IMR-90 (cell line): ENCODE data around the gene PPM1H.

ENCODE experiments used
- POLR2A ChIP-seq: IDR thresholded peaks from 2 replicates; pipeline ENCODE4 v1.6.1; 2012; ENCODE audit warnings: mild to moderate bottlenecking, low read depth, low read length
- RAD21 ChIP-seq: IDR thresholded peaks from 2 replicates; pipeline ENCODE4 v1.6.1; 2012; ENCODE audit warnings: low read length, improper control_type of control experiment
- RCOR1 ChIP-seq: IDR thresholded peaks from 2 replicates; pipeline ENCODE4 v1.6.1; 2012; ENCODE audit warnings: mild to moderate bottlenecking, low read length, improper control_type of control experiment; ENCODE audit not compliant: insufficient replicate concordance
- SMC3 ChIP-seq: fragments of 150-350 bp; IDR thresholded peaks from 2 replicates; pipeline ENCODE4 v1.6.1; 2016; ENCODE audit warnings: low read depth, mild to moderate bottlenecking, antibody characterized with exemption, low read length, moderate library complexity
- TF ChIP-seq, protein P1 (sequence below): conservative IDR thresholded peaks from 2 replicates; pipeline ENCODE4 v1.5.1; 2012; ENCODE audit warnings: mild to moderate bottlenecking, low read depth, low read length, improper control_type of control experiment

DNA sequence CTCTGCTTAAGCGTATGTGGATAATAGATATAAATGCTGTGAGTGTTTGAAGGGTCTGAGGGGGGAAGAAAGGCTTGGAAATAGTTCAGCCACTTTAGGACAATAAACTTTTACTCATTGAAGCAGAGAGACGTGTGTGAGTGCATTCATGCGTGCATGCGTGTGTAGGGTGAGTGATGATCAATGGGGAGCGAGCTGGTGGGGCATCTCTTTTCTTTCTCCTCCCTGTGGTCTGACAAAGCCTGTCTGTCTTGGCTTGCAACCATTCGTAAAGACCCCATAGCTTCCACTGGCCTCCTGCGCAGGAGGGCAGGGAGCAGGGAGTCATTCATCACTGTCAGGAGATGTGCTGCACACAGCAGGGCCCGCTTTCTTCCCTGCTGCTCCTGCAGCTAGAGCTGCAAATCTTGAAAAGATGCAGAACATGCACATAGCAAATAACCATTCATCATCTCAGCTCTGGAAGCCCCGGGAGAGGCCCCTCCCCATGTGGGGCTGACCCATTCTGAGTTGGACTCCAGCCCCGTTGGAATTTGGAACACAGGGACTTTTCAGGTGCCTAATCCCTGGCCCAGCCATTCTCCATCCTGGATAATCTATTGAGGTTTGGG, 223.2 kb downstream of the PPM1H start:
- TF ChIP-seq, protein P1, sequence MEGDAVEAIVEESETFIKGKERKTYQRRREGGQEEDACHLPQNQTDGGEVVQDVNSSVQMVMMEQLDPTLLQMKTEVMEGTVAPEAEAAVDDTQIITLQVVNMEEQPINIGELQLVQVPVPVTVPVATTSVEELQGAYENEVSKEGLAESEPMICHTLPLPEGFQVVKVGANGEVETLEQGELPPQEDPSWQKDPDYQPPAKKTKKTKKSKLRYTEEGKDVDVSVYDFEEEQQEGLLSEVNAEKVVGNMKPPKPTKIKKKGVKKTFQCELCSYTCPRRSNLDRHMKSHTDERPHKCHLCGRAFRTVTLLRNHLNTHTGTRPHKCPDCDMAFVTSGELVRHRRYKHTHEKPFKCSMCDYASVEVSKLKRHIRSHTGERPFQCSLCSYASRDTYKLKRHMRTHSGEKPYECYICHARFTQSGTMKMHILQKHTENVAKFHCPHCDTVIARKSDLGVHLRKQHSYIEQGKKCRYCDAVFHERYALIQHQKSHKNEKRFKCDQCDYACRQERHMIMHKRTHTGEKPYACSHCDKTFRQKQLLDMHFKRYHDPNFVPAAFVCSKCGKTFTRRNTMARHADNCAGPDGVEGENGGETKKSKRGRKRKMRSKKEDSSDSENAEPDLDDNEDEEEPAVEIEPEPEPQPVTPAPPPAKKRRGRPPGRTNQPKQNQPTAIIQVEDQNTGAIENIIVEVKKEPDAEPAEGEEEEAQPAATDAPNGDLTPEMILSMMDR, result no peak
- no peak for TF ChIP-seq RAD21
- TF ChIP-seq RCOR1, result no peak
- no peak for TF ChIP-seq POLR2A
- no peak for TF ChIP-seq SMC3
